NT2/D1 (cell line): ENCODE measurements around the gene CCL17.

ENCODE experiments used
- SUZ12 ChIP-seq: IDR thresholded peaks from 2 replicates; pipeline ENCODE4 v1.6.1; 2011; ENCODE audit not compliant: insufficient read length, insufficient read depth; ENCODE audit errors: extremely low read depth
- YY1 ChIP-seq: IDR thresholded peaks from 2 replicates; pipeline ENCODE4 v1.6.1; 2011; ENCODE audit not compliant: insufficient read length, insufficient read depth
- ZNF274 ChIP-seq: IDR thresholded peaks from 2 replicates; pipeline ENCODE4 v1.6.1; 2011; ENCODE audit warnings: mild to moderate bottlenecking, low read depth, low read length

GRCh38 chr16:57361404-57361803 is 43.2 kb upstream of the CCL17 start:
- no peak for TF ChIP-seq SUZ12
- no peak for TF ChIP-seq YY1
- no peak for TF ChIP-seq ZNF274
